Hematopoietic multipotent progenitor cell (in vitro differentiated cells): ENCODE results near the gene FGD2. TPM values are rescaled to one million over a fixed set of nuclear protein-coding genes. Genes with fewer than 3 reads are reported as not detected.
A peak's percentile ranks its signal among the peaks of the same experiment; 100 is the strongest.

ENCODE experiments used
- DNase-seq, 3 donors: peaks; one replicate each; pipeline ENCODE4 v3.0.0-alpha.2; 2011 to 2015; ENCODE audit warnings: low read depth in 2 of 3, low spot score in 2 of 3
- total RNA-seq: library from RNA; depleted of rRNA; stranded (reverse); fragments of >200 nt; gene quantifications from one replicate; pipeline ENCODE4 v1.2.3, GENCODE V29; 2012

The FGD2 gene
- total RNA-seq, 1 donor = 3.0 TPM

DNA sequence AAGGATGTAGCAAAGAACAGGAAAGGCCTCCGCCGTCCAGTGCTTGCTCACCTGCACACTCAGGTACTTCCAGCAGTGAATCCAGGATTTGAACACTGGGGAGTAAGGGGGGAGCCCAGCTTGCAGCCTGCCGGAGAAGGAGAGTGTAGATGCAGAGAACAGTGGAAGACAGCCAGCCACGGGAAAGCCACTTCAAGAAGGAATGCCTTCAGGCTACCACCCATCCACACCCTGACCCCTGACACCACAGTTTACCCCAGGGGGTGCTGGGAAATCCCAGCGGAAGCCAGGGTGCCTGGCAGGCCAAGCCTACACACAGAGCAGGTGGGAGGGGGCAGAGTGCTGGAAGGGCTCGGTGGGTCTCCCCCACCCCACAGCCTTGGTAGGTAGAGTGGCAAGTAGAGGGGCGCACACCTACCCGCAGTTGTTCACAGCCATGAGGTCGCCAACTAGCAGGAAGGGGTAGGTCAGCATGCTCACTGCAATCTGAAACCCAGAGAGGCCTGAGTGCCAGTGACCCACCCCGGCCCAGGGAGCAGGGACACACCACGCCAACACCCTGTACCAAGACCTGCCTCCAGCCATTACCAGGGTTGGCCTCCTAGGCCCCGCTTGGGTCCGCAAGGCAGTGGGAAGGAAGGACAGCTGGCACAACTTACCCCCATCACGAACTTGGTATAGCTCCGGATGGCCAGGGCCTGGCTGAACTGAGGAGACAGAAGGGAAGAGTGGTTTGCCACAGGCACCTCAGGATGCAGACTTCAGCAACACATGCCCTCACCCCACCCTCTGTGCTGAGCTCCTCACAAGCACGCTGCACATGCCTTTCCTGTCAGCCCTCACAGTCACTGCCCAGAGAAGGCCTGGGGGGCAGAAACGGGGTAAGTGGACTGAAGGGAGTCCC, 35.2 kb upstream of the FGD2 start:
- DNase-seq = no peak

DNA sequence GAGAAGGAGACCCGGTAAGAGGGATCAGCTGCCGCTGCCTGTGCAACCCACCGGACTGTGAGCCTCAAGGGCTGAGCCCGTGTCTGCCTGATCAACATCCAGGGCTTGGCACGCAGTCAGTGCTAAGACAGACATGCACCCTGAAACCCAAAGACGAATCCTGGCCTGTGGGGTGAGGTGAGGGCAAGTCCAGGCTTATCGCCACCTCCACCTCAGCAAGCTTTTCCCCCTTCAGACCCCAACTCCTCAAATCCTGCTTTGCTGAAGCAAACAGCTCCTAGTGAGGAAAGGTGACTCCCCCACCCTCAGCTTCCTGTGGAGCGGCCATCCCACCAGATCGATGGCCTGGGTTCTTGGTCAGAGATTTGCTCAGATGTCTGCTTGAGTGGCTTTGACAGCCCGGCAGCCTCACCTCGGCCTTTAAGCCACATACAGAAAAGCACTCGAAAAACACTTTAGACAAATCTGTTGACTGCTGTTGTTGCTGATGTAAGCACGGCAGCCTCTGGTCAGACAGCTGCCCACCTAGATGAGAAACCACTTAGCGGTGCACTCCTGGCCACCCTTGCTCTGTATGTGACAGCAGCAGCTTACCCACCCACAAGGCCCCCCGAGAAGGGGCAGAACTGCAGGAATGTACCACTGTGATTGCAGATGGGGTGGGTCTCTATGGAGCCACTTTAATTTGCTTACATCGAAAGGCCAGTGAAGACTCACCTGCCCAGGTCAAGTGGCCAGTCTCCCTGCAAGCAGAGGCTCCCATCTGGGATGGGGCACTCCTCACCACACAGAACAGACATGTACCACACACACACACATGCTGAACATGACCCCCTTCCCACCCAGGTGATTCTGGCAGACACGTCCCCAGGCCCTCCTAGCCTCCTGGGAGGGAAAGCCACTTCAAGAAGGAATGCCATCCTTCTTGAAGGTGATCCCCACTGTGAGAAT, 34.3 kb upstream of the FGD2 start:
- no peak for DNase-seq

DNA sequence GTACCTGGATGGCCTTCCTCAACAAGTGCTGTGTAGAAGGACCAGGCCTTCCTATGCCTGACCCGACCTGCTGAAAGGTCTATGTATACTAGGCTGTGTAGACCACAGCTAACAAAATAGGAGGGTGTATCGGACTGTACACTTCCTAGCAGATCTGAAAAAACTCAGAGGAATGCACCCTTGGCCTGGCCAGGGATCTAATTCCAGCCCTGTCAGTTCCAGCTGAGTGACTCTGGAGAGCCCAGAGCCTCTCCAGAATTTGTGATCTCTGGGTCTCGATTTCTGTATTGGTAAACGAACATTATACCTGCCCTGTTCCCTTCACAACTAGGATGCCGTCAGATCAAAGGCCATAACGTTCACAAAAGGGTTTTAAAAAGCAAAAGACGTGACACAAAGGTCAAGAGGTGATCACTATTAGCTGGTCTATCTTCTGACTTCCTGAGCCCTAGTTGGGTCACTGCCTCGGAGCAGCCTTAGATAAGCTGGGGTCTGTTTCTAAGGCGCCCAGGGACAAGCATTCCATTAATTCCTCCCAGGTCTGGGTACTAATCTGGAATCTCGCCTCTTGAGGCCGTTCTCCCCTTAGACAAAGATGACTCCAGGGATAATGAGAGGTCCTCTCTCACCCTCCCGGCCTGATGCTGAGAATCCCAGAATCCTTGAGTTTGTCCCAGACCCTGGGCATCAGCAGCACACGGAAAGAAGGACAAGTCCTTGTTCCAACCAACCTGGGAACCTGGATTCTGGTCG, 33.4 kb upstream of the FGD2 start:
- DNase-seq = no peak

DNA sequence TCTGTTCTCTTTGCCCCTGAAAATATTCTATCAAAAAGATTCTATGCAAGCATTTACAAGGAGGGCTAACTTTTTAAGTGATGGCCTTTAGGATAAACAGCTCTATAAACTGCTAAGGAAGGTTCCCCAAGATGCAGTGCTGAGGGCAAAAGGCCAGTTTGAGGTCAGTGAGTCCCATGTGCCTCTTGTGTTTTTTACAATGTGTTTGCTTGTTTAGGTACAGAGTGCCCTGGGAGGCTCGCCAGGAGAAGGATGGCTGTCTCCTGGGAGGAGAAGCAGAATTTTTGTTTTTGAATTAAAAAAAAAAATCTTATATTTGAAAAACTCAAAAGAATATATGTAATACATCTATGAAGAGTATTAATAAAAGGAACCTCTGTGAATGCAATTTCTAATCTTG, 32.3 kb upstream of the FGD2 start:
- no peak for DNase-seq

DNA sequence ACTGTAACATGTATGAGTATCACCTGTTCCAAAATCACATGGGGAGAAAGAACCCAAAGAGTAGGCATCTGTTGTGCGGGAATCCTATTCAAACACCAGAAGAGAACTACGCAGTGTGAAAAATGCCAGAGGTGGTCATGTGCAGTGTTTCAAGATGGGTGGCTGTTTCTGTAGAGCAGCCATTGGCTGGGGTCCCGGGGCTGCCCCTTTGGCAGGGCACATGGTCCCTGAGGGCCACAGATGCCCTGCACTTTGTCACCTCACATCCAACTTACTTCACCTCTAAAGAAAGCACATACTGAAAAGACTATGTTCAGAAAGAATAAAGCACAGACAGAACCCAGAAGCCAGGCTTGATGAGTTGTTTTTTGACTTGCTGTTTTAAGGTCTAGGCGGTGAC, 31.8 kb upstream of the FGD2 start:
- no peak for DNase-seq

GRCh38 chr6:36975231-36976006, 30.0 kb upstream of the FGD2 start:
- DNase-seq = no peak

- DNase-seq = no peak
Measured at GRCh38 chr6:36976007-36976264, 29.5 kb upstream of the FGD2 start.

DNA sequence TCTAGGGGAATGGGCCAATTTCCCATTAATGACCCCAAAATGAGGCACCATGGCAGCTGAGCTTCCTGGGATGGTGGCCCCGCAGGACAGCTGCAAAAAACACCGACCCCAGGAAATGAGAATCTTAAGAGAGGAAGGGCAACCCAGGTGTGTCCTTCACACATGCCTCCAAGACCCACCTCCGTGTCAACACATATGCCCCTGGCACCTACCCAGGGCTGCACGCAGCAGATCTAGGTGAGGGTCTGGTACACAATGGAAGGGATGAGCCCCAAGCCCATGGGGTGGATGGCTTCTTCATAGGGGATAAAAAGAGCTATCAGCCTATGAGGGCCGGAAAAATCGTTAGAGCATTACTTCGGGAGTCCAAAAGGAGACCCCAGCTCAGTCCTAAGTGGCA, 28.9 kb upstream of the FGD2 start:
- DNase-seq = no peak

- no peak for DNase-seq
Measured at GRCh38 chr6:36976931-36977330, 28.5 kb upstream of the FGD2 start.

DNA sequence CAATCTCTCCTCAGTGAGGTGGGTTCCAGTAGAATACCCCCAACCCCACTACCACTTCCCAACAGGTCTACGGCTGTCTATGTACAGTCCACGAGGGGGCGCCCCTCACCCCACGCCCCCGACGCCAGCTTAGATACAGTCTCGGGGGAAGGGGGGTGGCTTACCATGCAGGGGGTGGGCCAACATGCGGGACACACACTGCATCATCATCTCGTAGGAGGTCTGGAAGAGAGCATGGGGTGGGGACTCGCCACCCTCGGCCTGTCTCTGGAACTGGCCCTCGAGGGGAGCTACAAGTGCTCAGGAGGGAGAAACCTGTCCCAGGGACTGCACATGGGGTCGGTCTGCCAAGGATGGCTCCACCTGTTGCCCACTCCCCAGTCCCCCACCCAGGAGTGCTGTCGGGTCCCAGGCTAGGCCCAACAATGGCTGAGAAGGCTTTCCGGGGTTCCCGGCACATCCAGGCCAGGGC, 27.9 kb upstream of the FGD2 start:
- DNase-seq = no peak

DNA sequence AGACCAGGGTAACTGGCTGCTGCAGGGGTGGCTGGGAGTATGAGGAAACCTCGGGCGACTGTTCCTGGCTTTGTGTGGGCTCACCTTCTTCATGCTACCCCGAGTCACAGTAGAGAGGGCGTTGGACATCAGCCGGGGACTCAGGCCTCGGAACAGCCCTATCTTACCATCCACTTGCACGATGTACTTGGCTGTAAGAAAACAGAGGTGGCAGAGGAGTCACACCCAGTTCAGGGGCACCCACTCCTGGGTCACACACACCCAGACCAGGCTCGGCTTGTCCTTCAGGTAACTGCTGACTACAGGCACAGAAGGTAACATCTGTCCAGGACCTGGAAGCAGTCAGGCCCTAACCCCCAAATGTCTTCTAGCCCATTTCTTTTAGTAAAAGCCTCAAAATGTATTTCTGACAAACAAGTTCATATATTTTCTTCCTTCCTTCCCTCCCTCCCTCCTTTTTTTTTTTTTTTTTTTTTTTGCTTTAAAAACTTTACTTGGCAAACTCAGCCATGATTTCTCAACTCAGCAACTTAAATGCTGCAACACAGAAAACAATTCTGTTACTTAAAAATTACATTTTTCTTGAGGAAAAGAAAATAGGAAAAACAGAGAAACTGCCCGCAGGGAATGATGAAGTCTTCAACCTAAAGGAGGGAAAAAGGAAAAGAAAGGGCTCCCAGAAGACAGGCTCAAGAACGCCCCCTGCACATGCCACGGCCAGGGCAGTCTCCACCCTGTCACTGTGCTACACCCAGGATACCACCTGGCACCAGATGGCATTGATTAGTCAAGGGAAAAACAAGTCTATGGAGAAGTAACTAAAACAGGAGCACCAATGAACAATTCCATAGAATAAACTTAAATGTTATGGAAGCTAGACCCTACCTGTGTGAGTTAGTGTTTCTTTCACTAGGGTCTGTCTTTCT, 26.8 kb upstream of the FGD2 start:
- no peak for DNase-seq

GRCh38 chr6:36979347-36979742, 26.1 kb upstream of the FGD2 start:
- DNase-seq = peak in 2 of 3 donors; percentile 46 to 74

GRCh38 chr6:36980129-36980528, 25.3 kb upstream of the FGD2 start:
- no peak for DNase-seq

DNA sequence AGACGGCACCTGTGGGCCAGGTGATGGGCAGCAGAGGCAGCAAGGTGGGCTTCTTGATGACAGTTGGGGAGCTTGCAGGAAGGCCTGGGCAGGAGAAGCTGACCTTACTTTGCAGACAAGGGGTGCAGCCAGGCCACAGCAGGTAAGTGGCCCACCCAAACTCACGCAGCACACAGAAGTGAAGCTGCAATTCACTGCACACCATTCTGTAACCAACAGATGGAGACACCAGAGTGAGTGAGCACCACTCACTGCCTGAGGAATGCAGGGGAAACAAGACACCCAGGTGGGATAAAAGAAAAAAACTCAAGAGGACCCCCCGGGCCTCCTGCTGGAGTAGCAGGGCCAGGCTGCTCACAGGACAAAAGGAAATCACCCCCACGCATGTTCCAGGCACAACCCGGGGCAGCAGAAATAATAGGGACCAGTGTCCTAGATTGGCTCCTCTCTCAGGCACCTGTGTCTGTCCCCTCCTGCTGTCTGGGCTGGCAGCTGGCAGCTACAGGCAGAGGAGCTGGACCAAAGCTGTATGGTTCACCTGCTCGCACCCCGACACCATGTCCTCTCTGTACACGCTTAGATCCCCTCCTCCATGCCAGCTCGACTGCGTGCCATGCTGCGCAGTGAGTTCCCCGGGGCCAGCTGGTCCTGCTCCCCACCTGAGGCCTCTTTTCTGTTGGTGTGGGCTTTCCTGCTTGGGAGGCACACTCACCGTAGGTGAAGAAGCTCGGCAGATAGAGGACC, 24.4 kb upstream of the FGD2 start:
- no peak for DNase-seq

- DNase-seq = no peak
Measured at GRCh38 chr6:36983538-36983937, 21.9 kb upstream of the FGD2 start.

DNA sequence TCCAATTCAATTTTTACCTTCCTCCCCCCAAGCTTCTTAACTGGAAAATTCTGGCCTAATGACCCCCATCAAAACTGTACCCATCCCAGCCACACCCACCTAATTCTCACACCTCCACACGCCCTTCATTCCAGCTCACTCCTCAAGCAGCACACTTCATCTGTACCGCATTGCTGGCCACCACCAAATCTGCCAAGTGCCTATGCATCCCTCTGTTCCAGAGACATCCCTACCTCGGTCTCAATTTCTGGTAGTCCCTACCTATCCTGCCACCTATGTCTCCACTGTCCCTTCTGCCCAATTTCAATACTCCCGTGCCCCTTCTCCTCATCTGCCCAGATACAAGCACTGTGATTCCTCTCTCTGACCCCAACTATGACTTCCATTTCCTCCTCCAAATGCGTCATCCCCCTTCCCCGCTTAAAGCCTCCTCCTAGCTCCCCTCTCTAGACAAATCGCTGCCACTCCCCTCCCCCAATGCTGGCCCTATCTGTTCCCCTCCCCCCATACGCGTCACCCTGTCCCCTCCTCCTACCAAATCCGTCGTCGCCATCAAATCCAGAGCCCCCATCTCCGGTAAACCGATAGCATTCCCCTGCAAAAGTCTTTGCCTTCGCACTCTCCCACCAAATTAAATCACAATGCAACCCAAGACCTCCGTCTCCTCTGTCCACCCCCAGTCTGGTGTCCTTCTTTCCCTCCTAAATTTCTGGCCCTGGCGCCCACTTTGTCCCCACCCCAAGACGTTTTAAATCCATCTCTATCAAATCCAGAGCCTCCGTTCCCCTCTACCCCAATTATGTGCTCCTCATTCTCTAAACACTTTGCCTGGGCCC, 20.7 kb upstream of the FGD2 start:
- DNase-seq = peak in 2 of 3 donors; percentile 54 to 55

GRCh38 chr6:36985417-36985807, 20.0 kb upstream of the FGD2 start:
- DNase-seq = no peak
